NCI-H1092 (cell line): Measurements from ENCODE around the gene ENOX1.

Source experiments
- DNase-seq: peaks from one replicate; lab custom pipeline; 2025; lab: John Stamatoyannopoulos, UW

The ENOX1 gene

GRCh38 chr13:43744261-43745031 lies 42.3 kb downstream of the ENOX1 start:
- DNase-seq, result no peak

GRCh38 chr13:43742911-43743310 lies 43.9 kb downstream of the ENOX1 start:
- no peak for DNase-seq

- DNase-seq, result no peak
Observed at GRCh38 chr13:43737392-43737923, 49.3 kb downstream of the ENOX1 start.

GRCh38 chr13:43732726-43733125 lies 54.0 kb downstream of the ENOX1 start:
- DNase-seq, result no peak

- DNase-seq, result no peak
Observed at GRCh38 chr13:43731296-43731695, 55.5 kb downstream of the ENOX1 start.

GRCh38 chr13:43730642-43731041 lies 56.1 kb downstream of the ENOX1 start:
- no peak for DNase-seq

GRCh38 chr13:43728421-43728820 lies 58.4 kb downstream of the ENOX1 start:
- no peak for DNase-seq

- no peak for DNase-seq
Observed at GRCh38 chr13:43727856-43728255, 58.9 kb downstream of the ENOX1 start.

- DNase-seq, result no peak
Observed at GRCh38 chr13:43725460-43725859, 61.3 kb downstream of the ENOX1 start.

- DNase-seq, result no peak
Observed at GRCh38 chr13:43720780-43721397, 65.9 kb downstream of the ENOX1 start.

GRCh38 chr13:43698758-43699157 lies 88.0 kb downstream of the ENOX1 start:
- DNase-seq, result no peak

GRCh38 chr13:43698009-43698408 lies 88.8 kb downstream of the ENOX1 start:
- DNase-seq, result no peak

- no peak for DNase-seq
Observed at GRCh38 chr13:43697323-43697722, 89.4 kb downstream of the ENOX1 start.

- no peak for DNase-seq
Observed at GRCh38 chr13:43694146-43694664, 92.6 kb downstream of the ENOX1 start.

- DNase-seq, result no peak
Observed at GRCh38 chr13:43693639-43694038, 93.1 kb downstream of the ENOX1 start.

GRCh38 chr13:43688227-43688907 lies 98.4 kb downstream of the ENOX1 start:
- no peak for DNase-seq

- DNase-seq, result no peak
Observed at GRCh38 chr13:43687038-43687437, 99.7 kb downstream of the ENOX1 start.

GRCh38 chr13:43686557-43686956 lies 100.2 kb downstream of the ENOX1 start:
- no peak for DNase-seq

- DNase-seq, result no peak
Observed at GRCh38 chr13:43684963-43685725, 101.6 kb downstream of the ENOX1 start.

- no peak for DNase-seq
Observed at GRCh38 chr13:43682701-43683100, 104.1 kb downstream of the ENOX1 start.

GRCh38 chr13:43676320-43676719 lies 110.5 kb downstream of the ENOX1 start:
- DNase-seq, result no peak

- no peak for DNase-seq
Observed at GRCh38 chr13:43675577-43675976, 111.2 kb downstream of the ENOX1 start.
